Activated T-helper 2 cell treated with anti-CD3 and anti-CD28 coated beads, Interferon-gamma antibody, Interleukin-2, Interleukin-4, amounts not matched to agents 10 μg/mL and 5 μg/mL and 100 μg/mL, durations not matched to agents 14 hours and 24 hours and 36 hours (primary cell): ENCODE results near the gene PFKP. TPM values are rescaled to one million over a fixed set of nuclear protein-coding genes. Genes with fewer than 3 reads are reported as not detected.
"Not testable (repeated sequence)": the region's sequence is repeated elsewhere in the genome, so short reads cannot be mapped to it uniquely, and the experiment has no call there.

Experiments
- DNase-seq: peaks from one replicate; pipeline ENCODE4 v3.0.0; 2021; ENCODE audit warnings: low spot score
- H3K27ac Mint-ChIP-seq: one replicate; pipeline ENCODE4 v1.8.0; 2021; ENCODE audit warnings: mixed read lengths
- H3K27me3 Mint-ChIP-seq: one replicate; pipeline ENCODE4 v1.8.0; 2021; ENCODE audit warnings: low read depth, mixed read lengths
- H3K36me3 Mint-ChIP-seq: one replicate; pipeline ENCODE4 v1.8.0; 2021; ENCODE audit warnings: low read depth, mixed read lengths
- H3K4me1 Mint-ChIP-seq: one replicate; pipeline ENCODE4 v1.8.0; 2021; ENCODE audit warnings: low read depth, mixed read lengths
- H3K4me3 Mint-ChIP-seq: one replicate; pipeline ENCODE4 v1.8.0; 2021; ENCODE audit warnings: low read depth, mild to moderate bottlenecking, moderate library complexity, mixed read lengths
- H3K9me3 Mint-ChIP-seq: one replicate; pipeline ENCODE4 v1.8.0; 2021; ENCODE audit warnings: mixed read lengths
- intact Hi-C: fragments of 100-400 bp; cut with micrococcal nuclease; formaldehyde crosslinking; loops from one replicate; pipeline ENCODE4 v1.15.1; 2023
- total RNA-seq: library from RNA; stranded (reverse); gene quantifications from 2 replicates; pipeline ENCODE4 v1.2.3, GENCODE V29; 2022

The PFKP gene
- total RNA-seq, 1 donor from 2014 or later: 250 TPM

DNA sequence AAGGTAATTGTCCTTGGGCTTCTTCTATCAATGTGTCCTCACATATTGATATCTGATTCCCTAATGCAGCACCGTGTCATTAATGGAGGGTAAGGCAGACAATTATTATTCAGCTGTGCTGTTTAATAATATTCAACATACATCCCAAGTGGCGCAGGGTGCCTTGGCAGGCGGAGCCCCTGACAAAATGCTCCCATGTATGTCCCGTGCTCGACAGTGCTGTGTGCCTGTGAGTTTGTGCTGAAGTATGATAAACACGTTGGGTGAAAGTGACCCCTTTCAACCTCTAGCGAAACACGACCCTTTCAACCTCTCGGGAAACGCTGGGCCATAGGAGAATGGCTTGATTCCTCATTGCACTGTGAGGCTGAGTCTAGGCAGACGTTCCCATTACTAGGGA lies 31.3 kb downstream of the PFKP start:
- Mint-ChIP-seq H3K27ac (no peak overlapping the region), H3K4me1 (peaks cover 36% of the 10 kb centered on the region), H3K27me3 (no peaks in the 10 kb centered on the region), H3K36me3 (peaks cover 74% of the 10 kb centered on the region), H3K4me3 (no peak overlapping the region), H3K9me3 (no peaks in the 10 kb centered on the region)
- no peak for DNase-seq
- intact Hi-C loops: loop anchor here (10.0 kb wide), 2 partner anchors 154 to 656 kb away; no protein-coding TSS in a partner anchor

- Mint-ChIP-seq H3K4me1 (peaks cover 29% of the 10 kb centered on the region), H3K27ac (peak overlapping the region; percentile 47), H3K36me3 (peaks cover 74% of the 10 kb centered on the region), H3K27me3 (no peaks in the 10 kb centered on the region), H3K4me3 (no peak overlapping the region), H3K9me3 (no peaks in the 10 kb centered on the region)
- intact Hi-C loops: loop anchor here (10.0 kb wide), 2 partner anchors 155 to 655 kb away; no protein-coding TSS in a partner anchor
- no peak for DNase-seq
Observed at GRCh38 chr10:3099291-3100092, 32.1 kb downstream of the PFKP start.

GRCh38 chr10:3100093-3100792 lies 32.9 kb downstream of the PFKP start:
- H3K4me3 Mint-ChIP-seq: no peak overlapping the region
- H3K9me3 Mint-ChIP-seq: no peaks in the 10 kb centered on the region
- no peak overlapping the region for H3K27ac Mint-ChIP-seq
- H3K27me3 Mint-ChIP-seq: no peaks in the 10 kb centered on the region
- peaks cover 22% of the 10 kb centered on the region for H3K4me1 Mint-ChIP-seq
- DNase-seq: no peak
- intact Hi-C loops: no loop called here
- H3K36me3 Mint-ChIP-seq: peaks cover 71% of the 10 kb centered on the region

GRCh38 chr10:3100856-3101640 lies 33.7 kb downstream of the PFKP start:
- intact Hi-C loops: no loop called here
- Mint-ChIP-seq H3K4me3 (no peak overlapping the region), H3K36me3 (peaks cover 71% of the 10 kb centered on the region), H3K4me1 (peaks cover 14% of the 10 kb centered on the region), H3K27ac (no peak overlapping the region), H3K27me3 (no peaks in the 10 kb centered on the region), H3K9me3 (no peaks in the 10 kb centered on the region)
- DNase-seq: no peak

- H3K4me3 Mint-ChIP-seq: no peak overlapping the region
- no peaks in the 10 kb centered on the region for H3K9me3 Mint-ChIP-seq
- DNase-seq: no peak
- H3K27ac Mint-ChIP-seq: no peak overlapping the region
- H3K27me3 Mint-ChIP-seq: no peaks in the 10 kb centered on the region
- H3K36me3 Mint-ChIP-seq: peaks cover 77% of the 10 kb centered on the region
- peaks cover 8% of the 10 kb centered on the region for H3K4me1 Mint-ChIP-seq
- intact Hi-C loops: no loop called here
Observed at GRCh38 chr10:3102720-3103427, 35.5 kb downstream of the PFKP start.

DNA sequence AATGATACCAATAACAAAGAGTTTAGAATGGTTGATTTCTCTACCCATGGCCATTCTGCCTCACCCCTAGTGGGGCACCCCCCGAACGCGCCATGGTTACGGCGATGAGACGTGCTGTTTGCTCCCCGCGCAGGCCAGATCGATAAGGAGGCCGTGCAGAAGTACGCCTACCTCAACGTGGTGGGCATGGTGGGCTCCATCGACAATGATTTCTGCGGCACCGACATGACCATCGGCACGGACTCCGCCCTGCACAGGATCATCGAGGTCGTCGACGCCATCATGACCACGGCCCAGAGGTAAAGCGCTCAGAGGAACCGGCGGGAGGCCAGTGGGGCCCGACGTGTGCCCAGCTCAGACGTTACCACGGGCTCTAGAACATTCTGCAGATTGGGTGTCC lies 36.3 kb downstream of the PFKP start:
- no peak overlapping the region for H3K4me3 Mint-ChIP-seq

GRCh38 chr10:3104251-3104918 lies 37.0 kb downstream of the PFKP start:
- Mint-ChIP-seq H3K27me3 (no peaks in the 10 kb centered on the region), H3K4me1 (peaks cover 7% of the 10 kb centered on the region), H3K9me3 (no peaks in the 10 kb centered on the region), H3K36me3 (peaks cover 84% of the 10 kb centered on the region), H3K27ac (no peak overlapping the region), H3K4me3 (no peak overlapping the region)
- intact Hi-C loops: no loop called here
- DNase-seq: no peak

More for the DNA sequence above, 36.3 kb downstream of the PFKP start:
- no peaks in the 10 kb centered on the region for H3K27me3 Mint-ChIP-seq
- no peak for DNase-seq
- no peaks in the 10 kb centered on the region for H3K9me3 Mint-ChIP-seq
- intact Hi-C loops: no loop called here
- peaks cover 8% of the 10 kb centered on the region for H3K4me1 Mint-ChIP-seq
- H3K27ac Mint-ChIP-seq: no peak overlapping the region
- H3K36me3 Mint-ChIP-seq: peaks cover 84% of the 10 kb centered on the region

GRCh38 chr10:3105166-3105565 lies 37.8 kb downstream of the PFKP start:
- Mint-ChIP-seq H3K4me1 (peaks cover 2% of the 10 kb centered on the region), H3K9me3 (no peaks in the 10 kb centered on the region), H3K4me3 (no peak overlapping the region), H3K27me3 (no peaks in the 10 kb centered on the region), H3K27ac (no peak overlapping the region), H3K36me3 (peaks cover 82% of the 10 kb centered on the region)
- no peak for DNase-seq
- intact Hi-C loops: no loop called here

GRCh38 chr10:3105905-3106304 lies 38.6 kb downstream of the PFKP start:
- H3K4me1 Mint-ChIP-seq: peaks cover 2% of the 10 kb centered on the region
- H3K4me3 Mint-ChIP-seq: no peak overlapping the region
- no peak overlapping the region for H3K27ac Mint-ChIP-seq
- intact Hi-C loops: no loop called here
- no peak for DNase-seq
- H3K36me3 Mint-ChIP-seq: peaks cover 82% of the 10 kb centered on the region
- H3K27me3 Mint-ChIP-seq: no peaks in the 10 kb centered on the region
- H3K9me3 Mint-ChIP-seq: no peaks in the 10 kb centered on the region

- H3K36me3 Mint-ChIP-seq: peaks cover 82% of the 10 kb centered on the region
- intact Hi-C loops, DNase-seq, H3K27ac Mint-ChIP-seq, H3K4me1 Mint-ChIP-seq, H3K9me3 Mint-ChIP-seq, H3K27me3 Mint-ChIP-seq, H3K4me3 Mint-ChIP-seq: not testable (repeated sequence)
Observed at GRCh38 chr10:3106328-3106727, 39.0 kb downstream of the PFKP start.

GRCh38 chr10:3106928-3107425 lies 39.6 kb downstream of the PFKP start:
- Mint-ChIP-seq H3K27ac (no peak overlapping the region), H3K9me3 (no peaks in the 10 kb centered on the region), H3K27me3 (no peaks in the 10 kb centered on the region), H3K36me3 (peaks cover 84% of the 10 kb centered on the region), H3K4me3 (no peak overlapping the region), H3K4me1 (peaks cover 2% of the 10 kb centered on the region)
- intact Hi-C loops: no loop called here
- no peak for DNase-seq
